SK-N-SH treated with all-trans-retinoic acid at 6 μM for 48 hours (cell line): ENCODE results near the gene PINK1.

ENCODE experiments used
- ATAC-seq: fragments of 200-7000 bp; cut with Tn5 transposase; 3 replicates; pipeline ENCODE4 v1.9.1; 2020; ENCODE audit warnings: mild to moderate bottlenecking, moderate library complexity
- BACH2 ChIP-seq: fragments of 250-450 bp; sonication (Bioruptor Pico); IDR thresholded peaks from 2 replicates; pipeline ENCODE4 v1.9.0; 2021; ENCODE audit warnings: mild to moderate bottlenecking, borderline replicate concordance
- ESRRG ChIP-seq: fragments of 250-450 bp; sonication (Bioruptor Pico); IDR thresholded peaks from 2 replicates; pipeline ENCODE4 v1.6.1; 2021; ENCODE audit warnings: mild to moderate bottlenecking
- GLIS3 ChIP-seq: fragments of 250-450 bp; sonication (Bioruptor Pico); IDR thresholded peaks from 2 replicates; pipeline ENCODE4 v1.5.0; 2020; ENCODE audit warnings: mild to moderate bottlenecking, moderate library complexity
- ISL1 ChIP-seq: fragments of 250-450 bp; sonication (Bioruptor Pico); IDR thresholded peaks from 2 replicates; pipeline ENCODE4 v2.1.2; 2022; ENCODE audit warnings: mild to moderate bottlenecking, moderate library complexity
- OSR1 ChIP-seq: fragments of 250-450 bp; sonication (Bioruptor Pico); IDR thresholded peaks from 2 replicates; pipeline ENCODE4 v1.8.0; 2022; ENCODE audit warnings: moderate library complexity, mild to moderate bottlenecking, inconsistent platforms
- RARB ChIP-seq: fragments of 250-450 bp; sonication (Bioruptor Pico); IDR thresholded peaks from 2 replicates; pipeline ENCODE4 v1.8.0; 2021; ENCODE audit warnings: mild to moderate bottlenecking, moderate library complexity
- SNAI2 ChIP-seq: fragments of 250-450 bp; sonication (Bioruptor Pico); IDR thresholded peaks from 2 replicates; pipeline ENCODE4 v1.5.0; 2020; ENCODE audit warnings: mild to moderate bottlenecking, moderate library complexity
- TCF4 ChIP-seq: fragments of 250-450 bp; sonication (Bioruptor Pico); IDR thresholded peaks from 2 replicates; pipeline ENCODE4 v1.8.0; 2021; ENCODE audit warnings: mild to moderate bottlenecking, moderate library complexity, borderline replicate concordance
- TOX ChIP-seq: fragments of 250-450 bp; sonication (Bioruptor Pico); IDR thresholded peaks from 2 replicates; pipeline ENCODE4 v1.8.0; 2021; ENCODE audit warnings: mild to moderate bottlenecking, moderate library complexity, borderline replicate concordance
- ZC3H10 ChIP-seq: fragments of 250-450 bp; sonication (Bioruptor Pico); IDR thresholded peaks from 2 replicates; pipeline ENCODE4 v1.5.1; 2021; ENCODE audit warnings: mild to moderate bottlenecking, moderate library complexity
- ZFP3 ChIP-seq: fragments of 250-450 bp; sonication (Bioruptor Pico); IDR thresholded peaks from 2 replicates; pipeline ENCODE4 v1.5.0; 2020; ENCODE audit warnings: mild to moderate bottlenecking, moderate library complexity
- ZFP30 ChIP-seq: fragments of 450-650 bp; formaldehyde crosslinking; IDR thresholded peaks from 2 replicates; pipeline ENCODE4 v1.5.0; 2022; ENCODE audit warnings: mild to moderate bottlenecking, moderate library complexity
- ZNF565 ChIP-seq: fragments of 450-650 bp; formaldehyde crosslinking; conservative IDR thresholded peaks from 2 replicates; pipeline ENCODE4 v1.5.0; 2020; ENCODE audit warnings: low read depth, mild to moderate bottlenecking, moderate library complexity
- ZNF70 ChIP-seq: fragments of 450-650 bp; formaldehyde crosslinking; IDR thresholded peaks from 2 replicates; pipeline ENCODE4 v1.5.0; 2020; ENCODE audit warnings: mild to moderate bottlenecking, moderate library complexity
- ZNF8 ChIP-seq: fragments of 450-650 bp; formaldehyde crosslinking; IDR thresholded peaks from 2 replicates; pipeline ENCODE4 v1.5.0; 2020; ENCODE audit warnings: mild to moderate bottlenecking, moderate library complexity
- TF ChIP-seq, protein P1 (sequence below): fragments of 250-450 bp; sonication (Bioruptor Pico); IDR thresholded peaks from 2 replicates; pipeline ENCODE4 v1.8.0; 2021; ENCODE audit warnings: low read depth, mild to moderate bottlenecking, moderate library complexity, borderline replicate concordance
- TF ChIP-seq, protein P2 (sequence below): fragments of 250-450 bp; sonication (Bioruptor Pico); IDR thresholded peaks from 2 replicates; pipeline ENCODE4 v1.8.0; 2020; ENCODE audit warnings: mild to moderate bottlenecking, moderate library complexity, borderline replicate concordance
- TF ChIP-seq, protein P3 (sequence below): fragments of 250-450 bp; sonication (Bioruptor Pico); IDR thresholded peaks from 2 replicates; pipeline ENCODE4 v1.5.0; 2020; ENCODE audit warnings: mild to moderate bottlenecking, moderate library complexity
- TF ChIP-seq, protein P4 (sequence below): fragments of 250-450 bp; sonication (Bioruptor Pico); IDR thresholded peaks from 2 replicates; pipeline ENCODE4 v1.5.1; 2020; ENCODE audit warnings: low read depth, mild to moderate bottlenecking, moderate library complexity

Gene PINK1

DNA sequence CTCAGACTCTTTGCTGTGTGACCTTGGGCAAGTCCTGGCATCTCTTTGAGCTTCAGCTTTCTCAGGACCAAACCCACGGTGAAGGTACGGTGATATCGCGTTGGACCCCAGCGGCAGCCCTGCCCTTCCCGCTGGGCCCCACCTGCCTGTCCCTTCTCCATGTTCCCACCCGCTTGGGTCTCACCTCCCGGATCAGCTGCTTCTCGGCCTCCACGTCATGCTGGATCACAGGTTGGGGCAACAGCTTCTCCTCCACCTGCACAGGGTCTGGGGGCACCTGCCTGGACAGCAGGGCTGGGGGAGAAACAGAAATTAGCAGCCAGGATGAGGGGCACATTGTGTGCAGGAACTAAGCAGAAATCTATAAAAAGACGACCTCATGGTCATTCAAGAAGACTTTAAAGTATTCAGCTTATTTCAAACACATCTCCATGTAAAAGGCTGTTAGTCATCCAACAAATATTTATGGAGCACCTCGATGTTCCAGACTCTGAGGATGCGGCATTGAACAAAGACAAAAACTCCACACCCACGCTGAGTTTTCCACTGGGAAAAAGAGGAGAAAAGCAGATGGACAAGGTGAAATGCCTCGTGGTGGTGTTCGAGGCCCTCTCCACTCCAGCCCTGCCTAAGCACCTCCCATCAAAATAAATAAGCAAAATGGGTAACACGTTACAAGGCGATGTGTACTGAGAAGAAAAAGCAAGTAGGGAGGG lies 65.1 kb downstream of the PINK1 start (continued):
- no peak for TF ChIP-seq RARB (CRISPR knock-in tag)
- TF ChIP-seq, protein P1, sequence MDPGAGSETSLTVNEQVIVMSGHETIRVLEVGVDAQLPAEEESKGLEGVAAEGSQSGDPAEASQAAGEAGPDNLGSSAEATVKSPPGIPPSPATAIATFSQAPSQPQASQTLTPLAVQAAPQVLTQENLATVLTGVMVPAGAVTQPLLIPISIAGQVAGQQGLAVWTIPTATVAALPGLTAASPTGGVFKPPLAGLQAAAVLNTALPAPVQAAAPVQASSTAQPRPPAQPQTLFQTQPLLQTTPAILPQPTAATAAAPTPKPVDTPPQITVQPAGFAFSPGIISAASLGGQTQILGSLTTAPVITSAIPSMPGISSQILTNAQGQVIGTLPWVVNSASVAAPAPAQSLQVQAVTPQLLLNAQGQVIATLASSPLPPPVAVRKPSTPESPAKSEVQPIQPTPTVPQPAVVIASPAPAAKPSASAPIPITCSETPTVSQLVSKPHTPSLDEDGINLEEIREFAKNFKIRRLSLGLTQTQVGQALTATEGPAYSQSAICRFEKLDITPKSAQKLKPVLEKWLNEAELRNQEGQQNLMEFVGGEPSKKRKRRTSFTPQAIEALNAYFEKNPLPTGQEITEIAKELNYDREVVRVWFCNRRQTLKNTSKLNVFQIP (CRISPR knock-in tag), result no peak

DNA sequence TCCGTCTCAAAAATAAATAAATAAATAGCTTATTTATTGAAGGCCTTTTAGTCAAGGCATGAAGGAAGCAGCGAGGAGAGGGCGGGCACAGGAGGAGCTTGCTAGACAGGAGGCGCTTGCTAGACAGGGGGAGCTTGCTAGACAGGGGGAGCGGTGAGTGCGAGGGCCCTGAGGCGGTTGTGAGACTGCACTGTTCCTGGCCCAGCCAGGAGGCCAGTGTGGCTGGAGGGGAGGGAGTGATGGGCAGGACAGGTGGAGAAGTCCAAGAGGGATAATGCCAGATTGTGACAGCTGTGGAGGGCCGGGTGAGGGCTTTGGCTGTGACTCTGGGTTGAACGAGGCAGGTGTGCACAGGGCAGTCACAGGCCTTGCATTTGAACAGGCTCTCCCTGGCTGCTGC lies 66.3 kb downstream of the PINK1 start:
- TF ChIP-seq ZC3H10 (CRISPR knock-in tag) (no peak), ISL1 (CRISPR knock-in tag) (no peak), ZNF8 (CRISPR knock-in tag) (no peak), BACH2 (CRISPR knock-in tag) (no peak), ZNF70 (CRISPR knock-in tag) (no peak), TCF4 (CRISPR knock-in tag) (no peak), GLIS3 (no peak), RARB (CRISPR knock-in tag) (no peak), ZNF565 (no peak), ESRRG (CRISPR knock-in tag) (no peak), OSR1 (CRISPR knock-in tag) (no peak), ZFP3 (CRISPR knock-in tag) (no peak)
- TF ChIP-seq, protein P2, sequence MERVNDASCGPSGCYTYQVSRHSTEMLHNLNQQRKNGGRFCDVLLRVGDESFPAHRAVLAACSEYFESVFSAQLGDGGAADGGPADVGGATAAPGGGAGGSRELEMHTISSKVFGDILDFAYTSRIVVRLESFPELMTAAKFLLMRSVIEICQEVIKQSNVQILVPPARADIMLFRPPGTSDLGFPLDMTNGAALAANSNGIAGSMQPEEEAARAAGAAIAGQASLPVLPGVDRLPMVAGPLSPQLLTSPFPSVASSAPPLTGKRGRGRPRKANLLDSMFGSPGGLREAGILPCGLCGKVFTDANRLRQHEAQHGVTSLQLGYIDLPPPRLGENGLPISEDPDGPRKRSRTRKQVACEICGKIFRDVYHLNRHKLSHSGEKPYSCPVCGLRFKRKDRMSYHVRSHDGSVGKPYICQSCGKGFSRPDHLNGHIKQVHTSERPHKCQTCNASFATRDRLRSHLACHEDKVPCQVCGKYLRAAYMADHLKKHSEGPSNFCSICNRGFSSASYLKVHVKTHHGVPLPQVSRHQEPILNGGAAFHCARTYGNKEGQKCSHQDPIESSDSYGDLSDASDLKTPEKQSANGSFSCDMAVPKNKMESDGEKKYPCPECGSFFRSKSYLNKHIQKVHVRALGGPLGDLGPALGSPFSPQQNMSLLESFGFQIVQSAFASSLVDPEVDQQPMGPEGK (CRISPR knock-in tag), result no peak
- TF ChIP-seq, protein P3, sequence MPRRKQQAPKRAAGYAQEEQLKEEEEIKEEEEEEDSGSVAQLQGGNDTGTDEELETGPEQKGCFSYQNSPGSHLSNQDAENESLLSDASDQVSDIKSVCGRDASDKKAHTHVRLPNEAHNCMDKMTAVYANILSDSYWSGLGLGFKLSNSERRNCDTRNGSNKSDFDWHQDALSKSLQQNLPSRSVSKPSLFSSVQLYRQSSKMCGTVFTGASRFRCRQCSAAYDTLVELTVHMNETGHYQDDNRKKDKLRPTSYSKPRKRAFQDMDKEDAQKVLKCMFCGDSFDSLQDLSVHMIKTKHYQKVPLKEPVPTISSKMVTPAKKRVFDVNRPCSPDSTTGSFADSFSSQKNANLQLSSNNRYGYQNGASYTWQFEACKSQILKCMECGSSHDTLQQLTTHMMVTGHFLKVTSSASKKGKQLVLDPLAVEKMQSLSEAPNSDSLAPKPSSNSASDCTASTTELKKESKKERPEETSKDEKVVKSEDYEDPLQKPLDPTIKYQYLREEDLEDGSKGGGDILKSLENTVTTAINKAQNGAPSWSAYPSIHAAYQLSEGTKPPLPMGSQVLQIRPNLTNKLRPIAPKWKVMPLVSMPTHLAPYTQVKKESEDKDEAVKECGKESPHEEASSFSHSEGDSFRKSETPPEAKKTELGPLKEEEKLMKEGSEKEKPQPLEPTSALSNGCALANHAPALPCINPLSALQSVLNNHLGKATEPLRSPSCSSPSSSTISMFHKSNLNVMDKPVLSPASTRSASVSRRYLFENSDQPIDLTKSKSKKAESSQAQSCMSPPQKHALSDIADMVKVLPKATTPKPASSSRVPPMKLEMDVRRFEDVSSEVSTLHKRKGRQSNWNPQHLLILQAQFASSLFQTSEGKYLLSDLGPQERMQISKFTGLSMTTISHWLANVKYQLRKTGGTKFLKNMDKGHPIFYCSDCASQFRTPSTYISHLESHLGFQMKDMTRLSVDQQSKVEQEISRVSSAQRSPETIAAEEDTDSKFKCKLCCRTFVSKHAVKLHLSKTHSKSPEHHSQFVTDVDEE (CRISPR knock-in tag), result no peak
- TF ChIP-seq, protein P4, sequence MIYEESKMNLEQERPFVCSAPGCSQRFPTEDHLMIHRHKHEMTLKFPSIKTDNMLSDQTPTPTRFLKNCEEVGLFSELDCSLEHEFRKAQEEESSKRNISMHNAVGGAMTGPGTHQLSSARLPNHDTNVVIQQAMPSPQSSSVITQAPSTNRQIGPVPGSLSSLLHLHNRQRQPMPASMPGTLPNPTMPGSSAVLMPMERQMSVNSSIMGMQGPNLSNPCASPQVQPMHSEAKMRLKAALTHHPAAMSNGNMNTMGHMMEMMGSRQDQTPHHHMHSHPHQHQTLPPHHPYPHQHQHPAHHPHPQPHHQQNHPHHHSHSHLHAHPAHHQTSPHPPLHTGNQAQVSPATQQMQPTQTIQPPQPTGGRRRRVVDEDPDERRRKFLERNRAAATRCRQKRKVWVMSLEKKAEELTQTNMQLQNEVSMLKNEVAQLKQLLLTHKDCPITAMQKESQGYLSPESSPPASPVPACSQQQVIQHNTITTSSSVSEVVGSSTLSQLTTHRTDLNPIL, result no peak
- TF ChIP-seq, all 23 proteins: peak for 0
- no peak for ATAC-seq

DNA sequence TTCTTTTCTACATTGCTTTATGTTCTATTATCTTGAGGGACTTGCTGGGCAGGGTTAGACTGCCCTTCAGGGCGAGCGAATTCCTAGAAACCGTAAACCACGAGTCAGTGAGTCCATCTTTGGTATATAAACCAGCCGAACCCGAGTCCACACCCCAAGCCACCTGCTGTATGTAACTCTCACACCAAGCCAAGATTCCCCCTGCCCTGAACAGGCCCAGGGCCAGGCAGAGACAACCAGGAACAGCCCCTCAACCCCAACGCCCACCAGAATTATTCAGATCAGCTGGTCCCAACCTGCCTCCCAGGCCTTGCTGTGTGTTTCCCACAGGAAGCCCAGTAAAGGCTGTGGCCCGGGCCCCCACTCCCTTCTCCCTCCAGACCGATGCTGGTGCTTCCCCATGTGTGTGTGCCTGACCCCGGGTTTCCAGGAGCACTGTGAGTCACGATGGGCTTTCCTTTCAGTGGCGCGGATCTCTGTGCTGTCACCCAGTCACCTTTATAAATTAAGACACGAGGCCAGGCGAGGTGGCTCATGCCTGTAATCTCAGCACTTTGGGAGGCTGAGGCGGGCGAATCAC lies 67.5 kb downstream of the PINK1 start:
- ATAC-seq, result no peak
- no peak for TF ChIP-seq GLIS3
- TF ChIP-seq, protein P3 (CRISPR knock-in tag), result no peak
- no peak for TF ChIP-seq RARB (CRISPR knock-in tag)
- TF ChIP-seq, protein P2 (CRISPR knock-in tag), result no peak
- no peak for TF ChIP-seq TOX
- no peak for TF ChIP-seq ESRRG (CRISPR knock-in tag)
- no peak for TF ChIP-seq SNAI2 (CRISPR knock-in tag)
- no peak for TF ChIP-seq ZFP30 (CRISPR knock-in tag)
- TF ChIP-seq, protein P4, result no peak
- TF ChIP-seq OSR1 (CRISPR knock-in tag), result no peak
